PFSK-1 (cell line): ENCODE results near the gene BPIFB3.

Experiments used
- FOXP2 ChIP-seq: optimal IDR thresholded peaks from 2 replicates; pipeline ENCODE3; 2011; ENCODE audit warnings: borderline replicate concordance, control low read depth, inconsistent platforms; ENCODE audit not compliant: insufficient read depth; ENCODE audit errors: extremely low read length, extremely low read depth
- POLR2AphosphoS5 ChIP-seq: IDR thresholded peaks from 2 replicates; pipeline ENCODE4 v1.6.1; 2012; ENCODE audit warnings: low read depth, mild to moderate bottlenecking, control low read depth, low read length, moderate library complexity
- SIN3A ChIP-seq: IDR thresholded peaks from 2 replicates; pipeline ENCODE4 v1.6.1; 2012; ENCODE audit warnings: mild to moderate bottlenecking, low read length, moderate library complexity, borderline replicate concordance; ENCODE audit not compliant: insufficient read depth
- TAF1 ChIP-seq: IDR thresholded peaks from 2 replicates; pipeline ENCODE4 v1.6.1; 2012; ENCODE audit warnings: low read length, control low read depth, borderline replicate concordance; ENCODE audit not compliant: insufficient read depth
- TF ChIP-seq, protein P1 (sequence below), 2 experiments: IDR thresholded peaks; 2 replicates each; pipeline versions ENCODE4 v1.6.1 to v1.8.0; 2011 to 2012; ENCODE audit warnings: low read depth in 2 of 2, low read length in 2 of 2, control low read depth in 1 of 2, inconsistent platforms in 1 of 2, mild to moderate bottlenecking in 1 of 2, moderate library complexity in 1 of 2; ENCODE audit not compliant: insufficient read depth in 1 of 2

BPIFB3 gene

DNA sequence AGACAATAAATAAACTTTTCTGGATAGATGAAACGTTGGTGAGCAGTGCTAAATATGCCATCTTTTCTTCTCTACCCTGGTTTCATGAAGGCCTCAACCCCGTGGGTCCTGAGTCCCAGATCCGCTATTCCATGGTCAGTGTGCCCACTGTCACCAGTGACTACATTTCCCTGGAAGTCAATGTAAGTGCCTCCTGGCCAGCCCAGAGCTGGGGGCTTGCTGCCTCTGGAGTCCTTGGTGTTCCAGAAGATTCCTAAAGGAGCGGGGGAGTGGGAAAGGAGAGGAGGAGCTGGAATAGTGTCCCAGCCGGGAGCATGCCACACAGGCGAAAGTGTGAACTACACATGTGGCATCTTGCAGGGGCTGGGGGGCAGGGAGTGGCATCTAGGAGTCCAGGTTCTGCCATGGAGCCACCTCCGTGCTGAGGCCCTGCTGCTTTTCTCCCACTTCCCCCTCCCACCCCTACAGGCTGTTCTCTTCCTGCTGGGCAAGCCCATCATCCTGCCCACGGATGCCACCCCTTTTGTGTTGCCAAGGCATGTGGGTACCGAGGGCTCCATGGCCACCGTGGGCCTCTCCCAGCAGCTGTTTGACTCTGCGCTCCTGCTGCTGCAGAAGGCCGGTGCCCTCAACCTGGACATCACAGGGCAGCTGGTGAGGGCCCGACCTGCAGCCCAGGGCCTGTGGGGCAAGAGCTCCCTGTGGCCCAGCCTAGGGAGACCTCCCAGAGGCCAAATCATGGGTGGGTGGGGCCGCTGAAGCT is 35.4 kb upstream of the BPIFB3 start:
- TF ChIP-seq FOXP2 (no peak), TAF1 (no peak), POLR2AphosphoS5 (no peak)
- TF ChIP-seq, protein P1, sequence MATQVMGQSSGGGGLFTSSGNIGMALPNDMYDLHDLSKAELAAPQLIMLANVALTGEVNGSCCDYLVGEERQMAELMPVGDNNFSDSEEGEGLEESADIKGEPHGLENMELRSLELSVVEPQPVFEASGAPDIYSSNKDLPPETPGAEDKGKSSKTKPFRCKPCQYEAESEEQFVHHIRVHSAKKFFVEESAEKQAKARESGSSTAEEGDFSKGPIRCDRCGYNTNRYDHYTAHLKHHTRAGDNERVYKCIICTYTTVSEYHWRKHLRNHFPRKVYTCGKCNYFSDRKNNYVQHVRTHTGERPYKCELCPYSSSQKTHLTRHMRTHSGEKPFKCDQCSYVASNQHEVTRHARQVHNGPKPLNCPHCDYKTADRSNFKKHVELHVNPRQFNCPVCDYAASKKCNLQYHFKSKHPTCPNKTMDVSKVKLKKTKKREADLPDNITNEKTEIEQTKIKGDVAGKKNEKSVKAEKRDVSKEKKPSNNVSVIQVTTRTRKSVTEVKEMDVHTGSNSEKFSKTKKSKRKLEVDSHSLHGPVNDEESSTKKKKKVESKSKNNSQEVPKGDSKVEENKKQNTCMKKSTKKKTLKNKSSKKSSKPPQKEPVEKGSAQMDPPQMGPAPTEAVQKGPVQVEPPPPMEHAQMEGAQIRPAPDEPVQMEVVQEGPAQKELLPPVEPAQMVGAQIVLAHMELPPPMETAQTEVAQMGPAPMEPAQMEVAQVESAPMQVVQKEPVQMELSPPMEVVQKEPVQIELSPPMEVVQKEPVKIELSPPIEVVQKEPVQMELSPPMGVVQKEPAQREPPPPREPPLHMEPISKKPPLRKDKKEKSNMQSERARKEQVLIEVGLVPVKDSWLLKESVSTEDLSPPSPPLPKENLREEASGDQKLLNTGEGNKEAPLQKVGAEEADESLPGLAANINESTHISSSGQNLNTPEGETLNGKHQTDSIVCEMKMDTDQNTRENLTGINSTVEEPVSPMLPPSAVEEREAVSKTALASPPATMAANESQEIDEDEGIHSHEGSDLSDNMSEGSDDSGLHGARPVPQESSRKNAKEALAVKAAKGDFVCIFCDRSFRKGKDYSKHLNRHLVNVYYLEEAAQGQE (IDR thresholded peaks at IDR 0.05; ENCODE audit: insufficient read depth in 1 of 2, low read depth in 2 of 2, low read length in 2 of 2): no peak

DNA sequence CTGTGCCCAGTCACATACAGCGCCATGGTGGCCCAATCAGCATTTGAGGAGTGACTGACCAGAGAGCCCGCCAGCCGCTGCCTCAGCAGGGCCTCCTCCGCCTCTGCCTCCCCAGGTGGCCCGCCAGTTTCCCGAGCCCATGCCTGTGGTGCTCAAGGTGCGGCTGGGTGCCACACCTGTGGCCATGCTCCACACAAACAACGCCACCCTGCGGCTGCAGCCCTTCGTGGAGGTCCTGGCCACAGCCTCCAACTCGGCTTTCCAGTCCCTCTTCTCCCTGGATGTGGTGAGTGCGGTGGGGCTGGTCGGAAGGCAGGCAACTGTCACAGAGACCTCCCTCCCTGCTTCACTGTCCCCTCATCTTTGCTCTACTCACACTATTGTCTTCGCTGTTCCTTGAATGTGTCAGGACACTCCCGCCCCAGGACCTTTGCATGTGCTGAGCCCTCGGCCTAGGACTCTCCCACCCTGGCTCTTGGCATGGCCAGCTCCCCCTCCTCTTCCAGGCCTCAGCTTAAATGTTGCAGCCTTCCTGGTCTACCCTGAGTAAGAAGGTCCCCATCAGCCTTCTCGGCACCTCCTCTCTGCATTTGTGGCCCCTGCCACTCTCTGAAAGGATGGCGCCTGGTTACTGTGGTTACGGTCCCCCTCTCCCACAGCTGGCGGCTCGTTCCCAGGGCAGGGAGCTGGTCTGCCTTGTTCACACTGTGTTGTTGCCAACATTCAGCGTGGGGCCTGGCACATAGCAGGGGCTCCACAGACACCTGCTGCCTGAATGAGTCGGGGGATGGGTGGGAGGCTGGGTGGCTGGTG is 34.0 kb upstream of the BPIFB3 start:
- TF ChIP-seq, protein P1 (IDR thresholded peaks at IDR 0.05; ENCODE audit: insufficient read depth in 1 of 2, low read depth in 2 of 2, low read length in 2 of 2): no peak
- TF ChIP-seq SIN3A (no peak), POLR2AphosphoS5 (no peak), FOXP2 (no peak), TAF1 (no peak)

DNA sequence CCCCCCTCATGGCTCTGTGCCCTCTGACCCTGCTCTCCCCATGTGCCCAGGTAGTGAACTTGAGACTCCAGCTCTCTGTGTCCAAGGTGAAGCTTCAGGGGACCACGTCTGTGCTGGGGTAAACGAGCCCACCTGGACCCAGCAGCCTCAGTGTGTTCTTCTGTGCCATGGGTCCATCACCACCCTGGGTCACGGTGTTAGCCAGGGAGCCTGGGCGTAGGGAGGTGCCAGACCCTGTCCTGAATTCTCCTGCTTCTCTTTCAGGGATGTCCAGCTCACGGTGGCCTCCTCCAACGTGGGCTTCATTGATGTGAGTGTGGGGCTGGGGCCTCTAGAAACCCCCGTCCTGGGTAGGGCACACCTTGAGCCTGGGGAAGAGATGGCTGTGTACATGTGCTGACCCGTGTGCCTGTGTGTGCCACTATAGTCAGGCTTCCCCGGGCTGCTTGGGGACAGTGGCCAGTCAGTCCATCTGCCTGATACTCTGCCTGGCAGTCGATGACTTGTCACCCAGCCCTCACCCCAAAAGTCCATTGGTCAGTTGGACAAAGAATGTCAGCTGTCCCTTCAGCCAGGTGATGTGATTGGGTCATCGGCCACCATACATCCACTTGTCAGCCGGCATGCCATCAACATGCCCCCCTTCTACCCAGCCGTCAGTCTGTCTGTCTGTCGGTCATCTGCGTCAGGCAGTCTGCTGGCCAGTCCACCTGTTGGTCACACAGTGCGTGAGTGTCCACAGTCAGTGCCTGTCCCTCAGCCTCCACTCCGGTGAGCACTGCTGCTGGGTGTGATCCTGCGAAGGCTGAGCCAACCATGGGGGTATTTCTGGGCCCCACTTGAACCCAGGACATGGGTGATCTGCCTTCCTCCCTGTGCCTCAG is 33.2 kb upstream of the BPIFB3 start:
- TF ChIP-seq, protein P1 (IDR thresholded peaks at IDR 0.05; ENCODE audit: insufficient read depth in 1 of 2, low read depth in 2 of 2, low read length in 2 of 2): no peak

DNA sequence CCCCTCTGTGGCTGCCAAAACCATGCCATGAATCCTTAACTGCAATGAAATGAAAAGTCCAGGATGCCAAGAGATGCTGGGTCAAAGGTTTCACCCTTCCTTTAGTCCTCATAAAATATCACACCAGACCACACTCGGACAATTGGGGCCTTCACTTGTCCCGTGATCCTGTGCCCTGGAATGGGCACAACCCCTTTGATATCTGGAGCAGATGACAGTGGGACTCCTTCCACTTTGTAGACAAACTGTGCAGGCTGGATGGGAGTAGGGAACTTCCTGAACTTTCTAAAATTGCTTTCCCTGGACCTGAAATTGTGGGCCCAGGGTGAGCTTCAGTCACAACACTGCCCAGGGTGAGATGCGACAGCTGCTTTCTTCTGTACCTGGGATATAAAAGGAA is 31.8 kb upstream of the BPIFB3 start:
- no peak for TF ChIP-seq POLR2AphosphoS5
- TF ChIP-seq, protein P1 (IDR thresholded peaks at IDR 0.05; ENCODE audit: insufficient read depth in 1 of 2, low read depth in 2 of 2, low read length in 2 of 2): no peak
- TF ChIP-seq TAF1: no peak
- no peak for TF ChIP-seq SIN3A
- TF ChIP-seq FOXP2: no peak
